Measurements from ENCODE around the gene BEND7.

GRCh38 chr10:13404791-13405190 is 124.0 kb downstream of the BEND7 start:
- TF ChIP-seq EP300 (IDR thresholded peaks at IDR 0.05) (no peak), CTCF (IDR thresholded peaks at IDR 0.05) (no peak), POLR2AphosphoS5 (IDR thresholded peaks at IDR 0.05) (peak in 1 of 3 donors; percentile 60)

Measured in stomach (tissue), 4 donors.